Measurements from ENCODE around the gene TBC1D23. TPM values are rescaled to one million over a fixed set of nuclear protein-coding genes. Genes with fewer than 3 reads are reported as not detected.
"Not testable (repeated sequence)": the region's sequence is repeated elsewhere in the genome, so short reads cannot be mapped to it uniquely, and the experiment has no call there.

TBC1D23 gene
- total RNA-seq (2014; rRNA removed; shearing (Covaris generic)) = 21.9 and 25.7 TPM in 2 replicates
- polyA plus RNA-seq (2015; cell fraction: cytosol; rRNA removed) = 22.0 and 32.9 TPM in 2 replicates
- polyA plus RNA-seq (2015; cell fraction: nucleus; rRNA removed) = 37.7 and 46.3 TPM in 2 replicates

DNA sequence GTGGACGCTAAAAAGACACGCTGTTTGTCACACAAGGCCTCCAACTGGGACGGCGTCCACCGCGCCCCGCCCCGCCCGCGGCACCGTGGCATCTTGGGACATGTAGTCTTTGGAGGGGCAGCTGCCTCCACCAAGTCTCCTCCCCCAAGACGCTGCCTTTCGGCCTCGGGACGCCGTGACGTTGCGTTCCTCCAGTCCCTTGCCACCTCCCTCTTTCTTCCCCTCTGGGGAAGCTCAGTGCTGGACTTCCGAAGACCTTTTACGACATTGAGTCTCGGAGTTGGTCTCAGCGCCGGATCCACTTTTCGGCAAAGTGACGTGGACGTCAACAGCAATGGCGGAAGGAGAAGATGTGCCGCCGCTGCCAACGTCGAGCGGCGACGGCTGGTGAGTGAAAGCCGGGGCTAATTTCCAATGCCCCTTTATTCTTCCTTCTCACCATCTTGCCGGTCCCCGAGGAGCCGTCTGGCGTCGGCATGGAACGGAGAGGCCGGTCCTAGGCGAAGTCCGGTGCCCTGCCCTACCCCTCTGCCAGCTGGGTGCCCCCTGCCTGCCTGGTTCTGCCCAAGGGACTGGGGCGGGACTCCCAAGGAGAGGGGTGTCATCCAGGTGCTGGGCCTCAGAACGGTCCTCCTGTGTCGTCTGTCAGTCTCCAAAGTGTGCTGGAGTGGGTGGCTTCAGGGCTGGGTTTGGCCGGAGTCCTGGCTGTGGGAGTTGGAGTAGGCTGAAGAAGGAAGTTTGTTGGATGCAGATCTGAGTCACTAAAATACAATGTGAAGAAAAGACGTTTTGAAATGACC is at the start of gene TBC1D23:
Gene TBC1D23 (plus strand): TSS at position 308 of the 800 bp plus-strand sequence. CDS start 27 bp downstream, at position 335.
- DNase-seq (ENCODE audit: low read depth) = peak; percentile 100

GRCh38 chr3:100213891-100214573 is 46.8 kb upstream of the TBC1D23 start:
- peak; percentile 60 for DNase-seq (ENCODE audit: low read depth)

- DNase-seq (ENCODE audit: low read depth) = no peak
These were observed 46.2 kb upstream of the TBC1D23 start for GRCh38 chr3:100214574-100214964.

GRCh38 chr3:100216713-100217112 is 44.1 kb upstream of the TBC1D23 start:
- peak; percentile 86 for DNase-seq (ENCODE audit: low read depth)

GRCh38 chr3:100221159-100221558 is 39.6 kb upstream of the TBC1D23 start:
- DNase-seq (ENCODE audit: low read depth) = no peak

DNA sequence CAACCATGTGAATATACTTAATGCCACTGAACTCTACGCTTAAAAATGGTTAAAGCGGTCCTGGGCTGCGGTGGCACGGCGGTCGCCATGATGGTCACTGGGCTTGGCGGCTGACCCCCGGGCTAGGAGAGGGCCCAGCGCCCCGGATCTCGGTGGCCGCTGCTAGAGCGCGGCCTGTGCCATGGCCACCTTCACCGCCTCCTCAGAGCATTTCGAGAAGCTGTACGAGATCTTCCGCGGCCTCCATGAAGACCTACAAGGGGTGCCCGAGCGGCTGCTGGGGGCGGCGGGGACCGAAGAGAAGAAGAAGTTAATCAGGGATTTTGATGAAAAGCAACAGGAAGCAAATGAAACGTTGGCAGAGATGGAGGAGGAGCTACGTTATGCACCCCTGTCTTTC is 35.6 kb upstream of the TBC1D23 start:
- no peak for DNase-seq (ENCODE audit: low read depth)

- DNase-seq (ENCODE audit: low read depth) = no peak
These were observed 34.9 kb upstream of the TBC1D23 start for GRCh38 chr3:100225883-100226282.

GRCh38 chr3:100226712-100227429 is 33.9 kb upstream of the TBC1D23 start:
- DNase-seq (ENCODE audit: low read depth) = peak; percentile 71

DNA sequence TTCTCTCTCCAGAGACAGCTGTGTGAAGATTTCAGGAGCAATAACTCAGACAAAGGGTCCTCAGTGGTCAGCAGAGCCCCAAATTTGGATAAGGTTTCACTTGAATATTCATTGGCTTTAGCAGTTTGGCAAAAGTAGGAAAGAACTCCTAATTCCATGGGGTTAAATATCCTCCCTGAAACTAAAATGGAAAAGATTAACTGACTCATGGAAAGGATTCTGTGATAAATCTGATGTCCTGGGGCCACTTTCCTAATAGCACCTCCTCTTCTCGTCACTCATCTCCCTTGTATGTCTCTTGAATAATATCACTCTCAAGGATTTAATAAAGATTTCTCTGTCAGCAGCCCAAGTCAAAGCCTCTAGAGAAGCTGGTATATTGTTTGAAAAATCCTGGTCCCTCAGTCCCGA is 33.3 kb upstream of the TBC1D23 start:
- DNase-seq (ENCODE audit: low read depth) = no peak

DNA sequence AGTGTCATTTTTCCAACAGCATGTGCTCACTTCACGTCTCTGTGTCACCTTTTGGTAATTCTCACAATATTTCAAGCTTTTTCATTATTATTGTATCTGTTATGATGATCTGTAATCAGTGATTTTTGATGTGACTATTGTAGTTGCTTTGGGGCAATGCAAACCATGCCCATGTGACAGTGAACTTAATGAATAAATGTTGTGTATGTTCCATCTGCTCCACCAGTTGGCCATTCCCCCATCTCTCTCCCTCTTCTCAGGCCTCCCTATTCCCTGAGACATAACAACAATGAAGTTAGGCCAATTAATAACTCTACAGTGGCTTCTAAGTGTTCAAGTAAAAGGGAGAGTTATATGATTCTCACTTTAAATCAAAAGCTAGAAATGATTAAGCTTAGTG is 32.5 kb upstream of the TBC1D23 start:
- no peak for DNase-seq (ENCODE audit: low read depth)

DNA sequence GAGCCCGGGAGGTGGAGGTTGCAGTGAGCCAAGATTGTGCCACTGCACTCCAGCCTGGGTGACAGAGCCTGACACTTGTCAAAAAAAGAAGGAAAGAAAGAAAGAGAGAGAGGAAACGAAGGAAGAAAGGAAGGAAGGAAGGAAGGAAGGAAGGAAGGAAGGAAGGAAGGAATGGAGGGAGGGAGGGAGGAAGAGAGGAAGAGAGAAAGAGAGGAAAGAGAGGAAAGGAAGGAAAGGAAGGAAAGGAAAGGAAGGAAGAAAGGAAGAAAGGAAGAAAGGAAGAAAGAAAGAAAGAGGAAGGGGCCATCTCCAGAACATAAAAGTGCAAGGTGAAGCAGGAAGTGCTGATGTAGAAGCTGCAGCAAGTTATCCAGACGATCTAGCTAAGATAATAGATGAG is 31.6 kb upstream of the TBC1D23 start:
- not testable (repeated sequence) for DNase-seq (ENCODE audit: low read depth)

- DNase-seq (ENCODE audit: low read depth) = no peak
These were observed 30.1 kb upstream of the TBC1D23 start for GRCh38 chr3:100230710-100231109.

DNA sequence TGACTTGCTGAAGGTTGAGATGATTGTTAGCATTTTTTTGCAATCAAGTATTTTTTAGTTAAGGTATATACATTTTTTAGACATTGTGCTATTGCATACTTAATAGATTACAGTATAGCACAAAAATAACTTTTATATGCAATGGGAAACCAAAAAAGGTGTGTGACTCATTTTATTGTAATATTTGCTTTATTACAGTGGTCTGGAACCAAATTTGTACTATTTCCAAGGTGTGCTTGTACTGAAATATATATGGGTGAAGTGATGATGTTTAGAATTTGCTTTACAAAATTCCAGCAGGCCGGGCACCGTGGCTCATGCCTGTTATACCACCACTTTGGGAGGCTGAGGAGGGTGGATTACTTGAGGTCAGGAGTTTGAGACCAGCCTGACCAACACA is 29.1 kb upstream of the TBC1D23 start:
- DNase-seq (ENCODE audit: low read depth) = no peak

DNA sequence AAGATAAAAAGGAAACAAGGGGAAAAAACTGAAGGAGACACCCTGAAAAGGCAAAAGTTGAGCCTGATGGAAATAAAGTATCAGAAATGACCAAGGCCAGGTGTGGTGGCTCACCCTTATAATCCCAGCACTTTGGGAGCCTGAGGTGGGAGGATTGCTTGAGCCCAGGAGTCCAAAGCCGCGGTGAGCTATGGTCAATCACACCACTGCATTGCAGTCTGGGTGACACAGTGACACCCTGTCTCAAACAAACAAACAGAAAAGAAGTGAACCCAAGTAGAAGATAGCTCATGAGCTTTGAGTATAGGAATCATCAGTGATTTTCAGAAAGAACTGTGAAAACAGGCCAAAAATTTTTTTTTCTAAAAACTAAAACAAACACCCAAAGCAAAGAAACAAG is 26.4 kb upstream of the TBC1D23 start:
- no peak for DNase-seq (ENCODE audit: low read depth)

GRCh38 chr3:100238599-100238998 is 22.2 kb upstream of the TBC1D23 start:
- no peak for DNase-seq (ENCODE audit: low read depth)

GRCh38 chr3:100242471-100242870 is 18.3 kb upstream of the TBC1D23 start:
- not testable (repeated sequence) for DNase-seq (ENCODE audit: low read depth)

- no peak for DNase-seq (ENCODE audit: low read depth)
These were observed 16.5 kb upstream of the TBC1D23 start for GRCh38 chr3:100244264-100244663.

DNA sequence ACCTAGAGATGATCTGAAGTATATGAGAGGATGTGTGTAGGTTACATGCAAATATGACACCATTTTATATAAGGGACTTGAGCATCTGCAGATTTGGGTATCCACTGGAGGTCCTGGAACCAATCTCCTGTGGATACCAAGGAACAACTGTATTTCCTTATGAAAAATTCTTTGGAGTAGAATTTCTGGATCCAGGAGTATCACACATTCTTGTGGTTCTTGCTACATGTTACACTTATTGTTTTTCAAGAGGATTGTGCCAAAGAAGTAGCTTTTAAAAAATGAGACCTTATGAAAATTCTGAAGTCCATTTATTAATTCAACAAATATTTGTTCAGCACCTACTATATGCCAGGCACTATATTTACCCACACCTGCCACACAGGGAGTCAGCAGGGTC is 15.7 kb upstream of the TBC1D23 start:
- no peak for DNase-seq (ENCODE audit: low read depth)

- DNase-seq (ENCODE audit: low read depth) = peak; percentile 30
These were observed 14.9 kb upstream of the TBC1D23 start for GRCh38 chr3:100245927-100246326.

DNA sequence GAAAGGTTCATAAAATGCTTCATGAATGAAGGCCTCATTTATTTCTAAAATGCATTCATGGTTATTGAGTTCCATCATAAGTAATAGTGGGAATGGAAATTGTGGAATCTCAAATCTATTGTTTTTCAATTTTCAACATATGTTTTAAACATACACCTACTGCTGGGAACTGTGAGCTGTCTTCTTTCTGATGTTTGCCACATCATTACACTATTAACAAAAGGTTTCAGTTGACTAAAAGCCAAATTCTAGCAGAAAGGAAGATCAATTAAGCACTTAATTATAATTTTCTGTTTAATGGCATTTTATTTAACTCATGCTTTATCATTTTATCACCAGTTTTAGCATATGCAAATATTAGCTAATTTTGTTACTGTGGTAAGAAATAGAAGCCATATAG is 13.8 kb upstream of the TBC1D23 start:
- no peak for DNase-seq (ENCODE audit: low read depth)

DNA sequence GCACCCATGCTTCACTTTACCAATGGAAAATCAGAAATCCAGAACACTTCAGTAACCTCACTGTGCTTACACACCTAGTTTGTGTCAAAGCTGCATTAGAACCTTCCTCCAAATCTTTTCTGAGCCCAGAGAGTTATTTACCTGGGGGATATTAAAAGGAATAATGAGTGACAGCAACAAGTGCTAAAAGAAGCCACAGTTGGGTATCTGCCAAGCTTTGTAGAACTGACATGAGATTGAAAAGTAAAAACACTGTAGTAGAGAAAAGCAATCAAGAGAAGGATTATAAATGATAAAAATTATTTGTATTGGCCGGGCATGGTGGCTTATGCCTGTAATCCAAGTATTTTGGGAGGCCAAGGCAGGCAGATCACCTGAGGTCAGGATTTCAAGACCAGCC is 8.8 kb upstream of the TBC1D23 start:
- DNase-seq (ENCODE audit: low read depth) = no peak
